Activated T-cell treated with anti-CD3 and anti-CD28 coated beads, Interleukin-2, amount 50 U/mL, for 48 hours (primary cell): ENCODE measurements around the gene NAP1L4.

Experiments used
- DNase-seq, 2 experiments: peaks; one replicate each; pipeline ENCODE4 v3.0.0-alpha.2; 2020

NAP1L4 gene

GRCh38 chr11:2902784-2903671 lies 89.1 kb downstream of the NAP1L4 start:
- no peak for DNase-seq

- DNase-seq, result peak; percentile 96 to 97
These were observed 90.0 kb downstream of the NAP1L4 start for GRCh38 chr11:2901854-2902783.

DNA sequence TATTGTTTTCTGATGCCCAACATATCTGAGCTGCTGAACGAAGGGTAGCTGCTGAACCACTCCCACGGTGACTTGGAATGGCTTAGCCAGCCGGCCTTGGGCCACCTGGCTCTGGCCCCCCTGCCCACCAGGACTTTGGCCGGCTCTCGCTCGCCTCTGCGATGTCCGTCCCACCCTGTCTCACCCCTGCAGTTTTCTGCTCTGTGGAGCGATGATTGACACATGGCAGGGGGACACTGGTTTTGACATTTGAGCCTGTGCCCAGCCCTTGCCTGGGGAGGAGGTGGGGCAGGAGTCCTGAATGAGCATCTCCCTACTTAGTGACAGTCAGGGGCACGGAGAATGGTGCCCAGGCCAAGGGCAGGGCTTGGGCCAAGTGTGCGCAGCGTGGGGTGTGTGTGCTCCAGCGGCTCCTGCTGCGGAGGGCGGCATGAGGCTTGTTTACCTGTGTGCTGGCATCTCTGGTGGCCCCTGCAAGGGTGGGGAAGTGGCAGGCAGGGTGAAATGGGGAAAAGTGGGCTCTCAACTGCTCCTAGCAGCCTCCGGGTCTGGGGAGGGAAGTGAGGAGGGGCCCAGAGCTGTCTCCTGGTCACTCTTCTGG lies 90.8 kb downstream of the NAP1L4 start:
- DNase-seq, result no peak

- DNase-seq, result no peak
These were observed 92.9 kb downstream of the NAP1L4 start for GRCh38 chr11:2899080-2899783.

GRCh38 chr11:2898366-2899079 lies 93.6 kb downstream of the NAP1L4 start:
- DNase-seq, result peak; percentile 67 to 70

- no peak for DNase-seq
These were observed 95.1 kb downstream of the NAP1L4 start for GRCh38 chr11:2897048-2897447.

DNA sequence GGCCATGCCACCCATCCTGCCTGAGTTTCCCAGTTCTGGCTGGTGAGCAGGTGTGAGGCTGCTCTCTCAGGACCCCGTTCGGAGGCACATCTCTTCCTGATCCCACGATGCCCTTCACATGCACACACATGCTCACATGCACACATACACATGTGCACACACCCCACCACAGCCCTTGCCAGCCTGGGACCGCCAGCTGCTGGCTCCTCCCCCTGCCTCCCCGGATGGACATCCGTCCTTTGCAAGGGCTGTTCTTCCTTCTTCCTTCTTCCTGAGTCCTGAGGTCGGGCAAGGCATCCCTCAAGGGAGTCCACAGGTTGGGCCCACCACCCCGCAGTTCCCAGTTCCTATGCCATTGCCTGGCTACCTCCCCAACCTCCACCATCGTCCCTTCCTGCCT lies 96.1 kb downstream of the NAP1L4 start:
- no peak for DNase-seq
